ENCODE data around the gene SERPINA3. TPM values are rescaled to one million over a fixed set of nuclear protein-coding genes. Genes with fewer than 3 reads are reported as not detected.

The SERPINA3 gene
- total and polyA plus RNA-seq, 4 donors, result 4.9 to 446 (median 254) TPM

- TF ChIP-seq, protein P1, sequence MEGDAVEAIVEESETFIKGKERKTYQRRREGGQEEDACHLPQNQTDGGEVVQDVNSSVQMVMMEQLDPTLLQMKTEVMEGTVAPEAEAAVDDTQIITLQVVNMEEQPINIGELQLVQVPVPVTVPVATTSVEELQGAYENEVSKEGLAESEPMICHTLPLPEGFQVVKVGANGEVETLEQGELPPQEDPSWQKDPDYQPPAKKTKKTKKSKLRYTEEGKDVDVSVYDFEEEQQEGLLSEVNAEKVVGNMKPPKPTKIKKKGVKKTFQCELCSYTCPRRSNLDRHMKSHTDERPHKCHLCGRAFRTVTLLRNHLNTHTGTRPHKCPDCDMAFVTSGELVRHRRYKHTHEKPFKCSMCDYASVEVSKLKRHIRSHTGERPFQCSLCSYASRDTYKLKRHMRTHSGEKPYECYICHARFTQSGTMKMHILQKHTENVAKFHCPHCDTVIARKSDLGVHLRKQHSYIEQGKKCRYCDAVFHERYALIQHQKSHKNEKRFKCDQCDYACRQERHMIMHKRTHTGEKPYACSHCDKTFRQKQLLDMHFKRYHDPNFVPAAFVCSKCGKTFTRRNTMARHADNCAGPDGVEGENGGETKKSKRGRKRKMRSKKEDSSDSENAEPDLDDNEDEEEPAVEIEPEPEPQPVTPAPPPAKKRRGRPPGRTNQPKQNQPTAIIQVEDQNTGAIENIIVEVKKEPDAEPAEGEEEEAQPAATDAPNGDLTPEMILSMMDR (IDR thresholded peaks at IDR 0.05; ENCODE audit: control extremely low read depth, extremely low read depth), result no peak
- Histone ChIP-seq H3K27me3 (ENCODE audit: control insufficient read depth in 3 of 3, insufficient read depth in 3 of 3, low read length in 2 of 3) (no peaks in the 10 kb centered on the region), H3K4me3 (no peak overlapping the region), H3K27ac (ENCODE audit: low read depth in 1 of 2, low read length in 1 of 2) (no peak overlapping the region), H3K36me3 (ENCODE audit: control insufficient read depth in 4 of 4, insufficient read depth in 4 of 4, low read length in 4 of 4) (no peaks in the 10 kb centered on the region), H3K9me3 (ENCODE audit: control insufficient read depth in 4 of 4, insufficient read depth in 3 of 4, low read length in 3 of 4) (peaks cover 0 to 3% (median 1%) of the 10 kb centered on the region in 4 donors), H3K4me1 (ENCODE audit: control insufficient read depth in 5 of 5, insufficient read depth in 5 of 5, low read length in 5 of 5) (no peaks in the 10 kb centered on the region), H3K9ac (ENCODE audit: insufficient read depth in 1 of 2, low read length in 2 of 2) (no peak overlapping the region)
- WGBS, 2 donors, result 88% methylated on average over 18 of the region's 18 CpGs
- ATAC-seq (ENCODE audit: insufficient read depth, low FRiP score), result no peak
- no peak for DNase-seq
These were observed 31.3 kb downstream of the SERPINA3 start for GRCh38 chr14:94643316-94644101.

GRCh38 chr14:94644102-94644535, 31.9 kb downstream of the SERPINA3 start:
- Histone ChIP-seq H3K4me1 (ENCODE audit: control insufficient read depth in 5 of 5, insufficient read depth in 5 of 5, low read length in 5 of 5) (no peaks in the 10 kb centered on the region), H3K4me3 (no peak overlapping the region), H3K36me3 (ENCODE audit: control insufficient read depth in 4 of 4, insufficient read depth in 4 of 4, low read length in 4 of 4) (no peaks in the 10 kb centered on the region), H3K9me3 (ENCODE audit: control insufficient read depth in 4 of 4, insufficient read depth in 3 of 4, low read length in 3 of 4) (peaks cover 0 to 9% (median 3%) of the 10 kb centered on the region in 4 donors), H3K27ac (ENCODE audit: low read depth in 1 of 2, low read length in 1 of 2) (no peak overlapping the region), H3K9ac (ENCODE audit: insufficient read depth in 1 of 2, low read length in 2 of 2) (no peak overlapping the region), H3K27me3 (ENCODE audit: control insufficient read depth in 3 of 3, insufficient read depth in 3 of 3, low read length in 2 of 3) (no peaks in the 10 kb centered on the region)
- WGBS, 2 donors, result 82 to 88% methylated on average over 4 of the region's 4 CpGs
- ATAC-seq (ENCODE audit: insufficient read depth, low FRiP score) (no peak), DNase-seq (no peak)
- TF ChIP-seq, protein P1 (IDR thresholded peaks at IDR 0.05; ENCODE audit: control extremely low read depth, extremely low read depth), result no peak

GRCh38 chr14:94646066-94646465, 33.9 kb downstream of the SERPINA3 start:
- Histone ChIP-seq H3K9ac (ENCODE audit: insufficient read depth in 1 of 2, low read length in 2 of 2) (no peak overlapping the region), H3K9me3 (ENCODE audit: control insufficient read depth in 4 of 4, insufficient read depth in 3 of 4, low read length in 3 of 4) (peaks cover 0 to 19% (median 3%) of the 10 kb centered on the region in 4 donors), H3K4me3 (no peak overlapping the region), H3K36me3 (ENCODE audit: control insufficient read depth in 4 of 4, insufficient read depth in 4 of 4, low read length in 4 of 4) (no peaks in the 10 kb centered on the region), H3K27me3 (ENCODE audit: control insufficient read depth in 3 of 3, insufficient read depth in 3 of 3, low read length in 2 of 3) (no peaks in the 10 kb centered on the region), H3K4me1 (ENCODE audit: control insufficient read depth in 5 of 5, insufficient read depth in 5 of 5, low read length in 5 of 5) (peaks cover 0 to 5% (median 0%) of the 10 kb centered on the region in 5 donors), H3K27ac (ENCODE audit: low read depth in 1 of 2, low read length in 1 of 2) (no peak overlapping the region)
- ATAC-seq (ENCODE audit: insufficient read depth, low FRiP score) (no peak), DNase-seq (no peak)
- WGBS, 2 donors, result 97 to 98% methylated on average over 2 of the region's 2 CpGs
- TF ChIP-seq, protein P1 (IDR thresholded peaks at IDR 0.05; ENCODE audit: control extremely low read depth, extremely low read depth), result no peak
